Thyroid gland (tissue), 4 donors: ENCODE results near the gene VRK3.

Source experiments
- CTCF ChIP-seq, 6 experiments: fragments of 200-600 bp in 3 of 6; fragments of 450-650 bp in 3 of 6; sonication (generic) in 3 of 6; IDR thresholded peaks; one replicate each; pipeline ENCODE4 v1.5.1; 2016 to 2019; ENCODE audit warnings: antibody characterized with exemption in 6 of 6, mild to moderate bottlenecking in 2 of 6, inconsistent platforms in 1 of 6, moderate library complexity in 1 of 6
- POLR2A ChIP-seq, 2 donors: fragments of 450-650 bp; IDR thresholded peaks; one replicate each; pipeline ENCODE4 v1.6.1; 2017; ENCODE audit warnings: antibody characterized with exemption in 2 of 2, mild to moderate bottlenecking in 2 of 2, moderate library complexity in 1 of 2

DNA sequence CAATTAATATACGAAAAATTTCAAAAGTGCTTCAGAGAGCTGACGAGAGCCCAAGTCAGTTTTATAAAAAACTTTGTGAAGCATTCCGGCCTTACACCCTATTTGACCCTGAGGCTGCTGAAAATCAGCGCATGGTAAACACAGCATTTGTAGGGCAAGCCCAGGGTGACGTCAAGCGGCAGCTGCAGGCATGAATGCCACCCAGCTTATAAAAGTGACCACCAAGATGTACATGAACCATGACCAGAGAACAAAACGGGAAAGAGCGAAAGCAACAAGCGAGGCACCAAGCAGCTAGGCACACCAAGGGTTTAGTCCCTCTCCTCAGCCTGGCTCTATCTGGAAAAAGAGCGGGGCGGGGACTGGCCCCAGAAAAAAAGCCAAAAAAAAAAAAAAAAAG lies 70.2 kb downstream of the VRK3 start:
- no peak for TF ChIP-seq CTCF (IDR thresholded peaks at IDR 0.05)
- TF ChIP-seq POLR2A (IDR thresholded peaks at IDR 0.05) = no peak
